ENCODE results near the gene AFAP1L1. TPM values are rescaled to one million over a fixed set of nuclear protein-coding genes. Genes with fewer than 3 reads are reported as not detected.

The AFAP1L1 gene
- total RNA-seq, 4 donors from 2014 or later = 4.8 to 11.6 (median 7.3) TPM

- Histone ChIP-seq H3K4me1 (peaks cover 28% of the 10 kb centered on the region), H3K4me3 (no peak overlapping the region), H3K9me3 (no peaks in the 10 kb centered on the region), H3K27ac (no peak overlapping the region), H3K27me3 (no peaks in the 10 kb centered on the region), H3K36me3 (peaks cover 18% of the 10 kb centered on the region)
- WGBS = 87% methylated on average over 12 of the region's 12 CpGs
- no peak for TF ChIP-seq EP300 (IDR thresholded peaks at IDR 0.05)
- no peak for TF ChIP-seq CTCF (IDR thresholded peaks at IDR 0.05)
- no peak for TF ChIP-seq POLR2AphosphoS5 (IDR thresholded peaks at IDR 0.05)
- TF ChIP-seq POLR2A (IDR thresholded peaks at IDR 0.05) = no peak
- DNase-seq (ENCODE audit: low spot score in 2 of 2) = no peak
Observed at GRCh38 chr5:149322518-149322917, 50.9 kb downstream of the AFAP1L1 start.

DNA sequence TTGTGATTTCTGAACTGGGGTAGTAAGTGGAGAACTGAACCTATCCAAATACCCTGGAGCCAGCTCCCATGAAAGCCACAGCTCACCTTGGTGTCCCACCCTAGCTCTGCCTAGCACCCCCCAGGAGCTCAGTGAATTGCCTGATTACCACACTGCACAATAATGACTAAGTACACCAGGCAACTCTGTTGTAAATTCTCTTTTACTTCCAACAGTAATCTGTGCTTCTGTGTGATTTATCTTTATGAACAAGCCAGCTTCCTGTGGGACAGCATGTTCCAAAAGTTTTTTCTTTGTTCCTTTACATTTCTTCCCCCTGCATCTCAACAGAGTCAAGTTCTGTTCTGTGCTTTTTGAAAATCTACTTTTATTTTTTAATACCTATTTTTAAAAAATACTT lies 51.6 kb downstream of the AFAP1L1 start:
- TF ChIP-seq POLR2AphosphoS5 (IDR thresholded peaks at IDR 0.05) (no peak), EP300 (IDR thresholded peaks at IDR 0.05) (no peak), POLR2A (IDR thresholded peaks at IDR 0.05) (no peak), CTCF (IDR thresholded peaks at IDR 0.05) (no peak)
- H3K27ac ChIP-seq = no peak overlapping the region
- no peak for DNase-seq (ENCODE audit: low spot score in 2 of 2)

DNA sequence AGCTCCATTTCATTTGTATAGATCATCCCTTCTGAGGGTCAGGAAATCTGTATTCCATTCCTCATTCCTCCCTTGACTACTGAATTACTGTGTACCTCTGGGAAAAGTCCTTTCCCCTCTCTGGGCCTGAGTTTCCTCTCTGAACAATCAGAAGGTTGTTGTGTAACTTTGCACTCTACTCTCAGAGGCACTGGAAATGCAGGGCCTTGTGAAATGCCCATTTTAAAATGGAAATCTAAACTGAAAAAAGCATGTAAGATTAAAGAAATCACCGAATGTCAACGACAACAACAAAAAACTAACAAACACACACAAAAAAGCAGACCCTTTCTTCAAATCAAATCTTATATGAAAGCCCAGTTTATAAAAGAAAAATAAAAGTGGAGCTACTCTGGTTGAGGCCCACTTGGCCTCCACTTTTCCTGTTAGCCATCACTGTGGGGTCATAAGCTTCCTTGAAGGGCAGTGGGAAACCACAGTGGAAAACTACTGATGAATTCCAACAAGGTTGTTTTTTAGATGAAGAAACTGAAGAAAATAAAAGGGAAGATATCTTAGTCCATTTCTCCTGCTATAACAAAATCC lies 52.1 kb downstream of the AFAP1L1 start:
- no peak overlapping the region for H3K4me3 ChIP-seq
- H3K36me3 ChIP-seq = peaks cover 15% of the 10 kb centered on the region
- DNase-seq (ENCODE audit: low spot score in 2 of 2) = no peak
- WGBS = 89% methylated on average over 2 of the region's 2 CpGs
- H3K9me3 ChIP-seq = no peaks in the 10 kb centered on the region
- H3K4me1 ChIP-seq = peaks cover 28% of the 10 kb centered on the region
- H3K27me3 ChIP-seq = no peaks in the 10 kb centered on the region
- H3K27ac ChIP-seq = peak overlapping the region; percentile 19
- TF ChIP-seq EP300 (IDR thresholded peaks at IDR 0.05) (no peak), POLR2A (IDR thresholded peaks at IDR 0.05) (no peak), POLR2AphosphoS5 (IDR thresholded peaks at IDR 0.05) (no peak), CTCF (IDR thresholded peaks at IDR 0.05) (no peak)

More for the DNA sequence above, 51.6 kb downstream of the AFAP1L1 start:
- H3K4me1 ChIP-seq = peaks cover 28% of the 10 kb centered on the region
- H3K36me3 ChIP-seq = peaks cover 18% of the 10 kb centered on the region
- no peaks in the 10 kb centered on the region for H3K27me3 ChIP-seq
- no peaks in the 10 kb centered on the region for H3K9me3 ChIP-seq
- H3K4me3 ChIP-seq = no peak overlapping the region

GRCh38 chr5:149324641-149325040 lies 53.0 kb downstream of the AFAP1L1 start:
- Histone ChIP-seq H3K4me3 (no peak overlapping the region), H3K4me1 (peaks cover 28% of the 10 kb centered on the region), H3K36me3 (peaks cover 13% of the 10 kb centered on the region), H3K27me3 (no peaks in the 10 kb centered on the region), H3K9me3 (no peaks in the 10 kb centered on the region), H3K27ac (peak overlapping the region; percentile 9)
- no peak for DNase-seq (ENCODE audit: low spot score in 2 of 2)
- no peak for TF ChIP-seq POLR2A (IDR thresholded peaks at IDR 0.05)
- no peak for TF ChIP-seq EP300 (IDR thresholded peaks at IDR 0.05)
- TF ChIP-seq POLR2AphosphoS5 (IDR thresholded peaks at IDR 0.05) = no peak
- no peak for TF ChIP-seq CTCF (IDR thresholded peaks at IDR 0.05)
- WGBS = 53% methylated on average over 2 of the region's 2 CpGs

DNA sequence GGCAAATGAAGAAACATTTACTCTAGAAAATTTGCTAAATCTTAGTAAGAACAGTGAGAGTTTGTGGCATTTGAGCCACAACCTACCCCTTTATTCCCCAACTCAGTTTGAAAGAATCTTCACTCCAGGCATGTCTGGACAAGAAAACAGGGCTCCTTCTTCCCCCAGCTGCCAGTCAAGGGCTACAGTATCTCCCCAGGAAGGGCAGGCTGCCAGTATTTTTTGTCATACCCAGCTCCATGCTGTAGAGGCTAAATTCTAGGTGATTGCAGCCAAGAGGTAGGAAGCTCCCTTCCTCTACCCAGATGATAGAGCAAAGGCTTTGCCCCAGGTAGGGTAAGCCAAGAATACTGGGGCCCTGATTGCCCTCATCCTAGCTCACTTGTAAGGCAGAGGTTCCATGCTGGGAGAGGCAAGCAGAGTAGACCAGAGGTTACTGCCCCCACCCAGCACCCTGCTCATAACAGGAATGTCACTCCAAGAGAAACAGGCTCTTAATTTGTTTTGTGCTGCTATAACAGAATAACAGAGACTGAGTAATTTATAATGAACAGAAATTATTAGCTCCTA lies 53.6 kb downstream of the AFAP1L1 start:
- H3K4me1 ChIP-seq = peaks cover 24% of the 10 kb centered on the region
- no peak overlapping the region for H3K4me3 ChIP-seq
- H3K36me3 ChIP-seq = peaks cover 12% of the 10 kb centered on the region
- DNase-seq (ENCODE audit: low spot score in 2 of 2) = no peak
- TF ChIP-seq EP300 (IDR thresholded peaks at IDR 0.05) = no peak
- no peak for TF ChIP-seq POLR2AphosphoS5 (IDR thresholded peaks at IDR 0.05)
- no peak for TF ChIP-seq POLR2A (IDR thresholded peaks at IDR 0.05)
- TF ChIP-seq CTCF (IDR thresholded peaks at IDR 0.05) = no peak
- H3K27me3 ChIP-seq = no peaks in the 10 kb centered on the region
- H3K9me3 ChIP-seq = no peaks in the 10 kb centered on the region
- H3K27ac ChIP-seq = peak overlapping the region; percentile 9
